ENCODE data around the gene OPCML. TPM values are rescaled to one million over a fixed set of nuclear protein-coding genes. Genes with fewer than 3 reads are reported as not detected.

The OPCML gene
- polyA plus RNA-seq, 1 donor from 2014 or later: 11.6 TPM

GRCh38 chr11:132933703-132934102, 598.6 kb downstream of the OPCML start:
- no peaks in the 10 kb centered on the region for H3F3A ChIP-seq (ENCODE audit: insufficient read depth, low read length, poor library complexity, severe bottlenecking)
- no peaks in the 10 kb centered on the region for H3K79me2 ChIP-seq (replicated peaks; ENCODE audit: insufficient read depth, low read length)
- no peak overlapping the region for H3K27ac ChIP-seq (ENCODE audit: low read length)
- no peaks in the 10 kb centered on the region for H3K36me3 ChIP-seq (ENCODE audit: insufficient read depth, low read length)
- H3K27me3 ChIP-seq (ENCODE audit: insufficient read depth, low read depth, low read length): no peaks in the 10 kb centered on the region
- TF ChIP-seq MXI1 (conservative IDR thresholded peaks at IDR 0.05; ENCODE audit: poor library complexity, severe bottlenecking) (no peak), EP300 (conservative IDR thresholded peaks at IDR 0.05; ENCODE audit: poor library complexity, severe bottlenecking) (no peak), REST (IDR thresholded peaks at IDR 0.05; ENCODE audit: borderline replicate concordance) (no peak), SMC3 (conservative IDR thresholded peaks at IDR 0.05; ENCODE audit: poor library complexity) (no peak), RAD21 (conservative IDR thresholded peaks at IDR 0.05) (no peak)
- TF ChIP-seq, protein P1, sequence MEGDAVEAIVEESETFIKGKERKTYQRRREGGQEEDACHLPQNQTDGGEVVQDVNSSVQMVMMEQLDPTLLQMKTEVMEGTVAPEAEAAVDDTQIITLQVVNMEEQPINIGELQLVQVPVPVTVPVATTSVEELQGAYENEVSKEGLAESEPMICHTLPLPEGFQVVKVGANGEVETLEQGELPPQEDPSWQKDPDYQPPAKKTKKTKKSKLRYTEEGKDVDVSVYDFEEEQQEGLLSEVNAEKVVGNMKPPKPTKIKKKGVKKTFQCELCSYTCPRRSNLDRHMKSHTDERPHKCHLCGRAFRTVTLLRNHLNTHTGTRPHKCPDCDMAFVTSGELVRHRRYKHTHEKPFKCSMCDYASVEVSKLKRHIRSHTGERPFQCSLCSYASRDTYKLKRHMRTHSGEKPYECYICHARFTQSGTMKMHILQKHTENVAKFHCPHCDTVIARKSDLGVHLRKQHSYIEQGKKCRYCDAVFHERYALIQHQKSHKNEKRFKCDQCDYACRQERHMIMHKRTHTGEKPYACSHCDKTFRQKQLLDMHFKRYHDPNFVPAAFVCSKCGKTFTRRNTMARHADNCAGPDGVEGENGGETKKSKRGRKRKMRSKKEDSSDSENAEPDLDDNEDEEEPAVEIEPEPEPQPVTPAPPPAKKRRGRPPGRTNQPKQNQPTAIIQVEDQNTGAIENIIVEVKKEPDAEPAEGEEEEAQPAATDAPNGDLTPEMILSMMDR (IDR thresholded peaks at IDR 0.05; ENCODE audit: poor library complexity, severe bottlenecking): no peak
- no peak overlapping the region for H3K4me2 ChIP-seq (ENCODE audit: low read length)
- H2AFZ ChIP-seq (ENCODE audit: low read depth, low read length): no peak overlapping the region
- no peak overlapping the region for H3K9ac ChIP-seq (ENCODE audit: low read length)
- no peaks in the 10 kb centered on the region for H3K9me2 ChIP-seq (ENCODE audit: insufficient read depth, low read length)
- no peaks in the 10 kb centered on the region for H4K20me1 ChIP-seq (ENCODE audit: insufficient read depth)
- H3K4me3 ChIP-seq (ENCODE audit: low read length): no peak overlapping the region
- no peaks in the 10 kb centered on the region for H3K9me3 ChIP-seq (ENCODE audit: low read length)

DNA sequence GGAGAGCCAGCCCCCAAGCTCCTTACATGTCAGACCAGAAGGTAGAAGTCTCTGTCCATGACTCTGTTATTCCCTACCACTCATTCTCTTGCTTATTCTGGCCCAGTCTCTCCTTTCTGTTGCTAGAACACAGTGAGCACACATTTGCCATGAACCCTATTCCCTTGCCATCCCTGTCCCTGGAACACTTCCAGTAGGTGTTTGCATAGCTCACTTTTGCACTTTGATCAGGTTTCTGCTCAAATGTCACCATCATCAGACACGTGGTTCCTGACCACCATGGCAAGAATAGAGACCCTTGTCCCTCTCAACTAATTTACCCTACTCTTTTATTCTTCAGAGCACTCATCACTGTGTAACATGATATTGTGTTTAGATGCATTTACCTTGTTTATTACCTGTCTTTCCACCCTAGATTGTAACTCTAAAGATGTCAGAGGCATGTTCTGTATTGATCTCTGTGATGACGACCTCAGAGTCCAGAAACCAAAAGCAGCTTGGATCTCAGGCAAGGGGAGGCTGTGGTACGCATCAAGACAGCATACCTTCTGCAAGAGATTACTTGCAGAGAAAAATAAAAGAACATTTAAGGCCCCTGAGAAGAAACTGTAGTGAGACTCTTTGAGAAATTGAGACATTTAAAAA, 606.4 kb downstream of the OPCML start:
- Histone ChIP-seq H3K27ac (ENCODE audit: low read length) (no peak overlapping the region), H3K36me3 (ENCODE audit: insufficient read depth, low read length) (no peaks in the 10 kb centered on the region), H2AFZ (ENCODE audit: low read depth, low read length) (no peak overlapping the region)

More for the DNA sequence above, 606.4 kb downstream of the OPCML start:
- no peaks in the 10 kb centered on the region for H3K9me3 ChIP-seq (ENCODE audit: low read length)
- TF ChIP-seq REST (IDR thresholded peaks at IDR 0.05; ENCODE audit: borderline replicate concordance) (no peak), EZH2 (IDR thresholded peaks at IDR 0.05; ENCODE audit: borderline replicate concordance, insufficient read depth, low read length, poor library complexity, severe bottlenecking) (no peak), EP300 (conservative IDR thresholded peaks at IDR 0.05; ENCODE audit: poor library complexity, severe bottlenecking) (no peak), POLR2AphosphoS5 (IDR thresholded peaks at IDR 0.05) (no peak), SMC3 (conservative IDR thresholded peaks at IDR 0.05; ENCODE audit: poor library complexity) (no peak), RAD21 (conservative IDR thresholded peaks at IDR 0.05) (no peak), TAF1 (IDR thresholded peaks at IDR 0.05; ENCODE audit: low read depth) (no peak), MXI1 (conservative IDR thresholded peaks at IDR 0.05; ENCODE audit: poor library complexity, severe bottlenecking) (no peak)
- TF ChIP-seq, protein P1 (IDR thresholded peaks at IDR 0.05; ENCODE audit: poor library complexity, severe bottlenecking): no peak
- no peaks in the 10 kb centered on the region for H3F3A ChIP-seq (ENCODE audit: insufficient read depth, low read length, poor library complexity, severe bottlenecking)
- H3K27me3 ChIP-seq (ENCODE audit: insufficient read depth, low read depth, low read length): no peaks in the 10 kb centered on the region
- H3K4me2 ChIP-seq (ENCODE audit: low read length): no peak overlapping the region
- H3K9me2 ChIP-seq (ENCODE audit: insufficient read depth, low read length): no peaks in the 10 kb centered on the region
- H3K9ac ChIP-seq (ENCODE audit: low read length): no peak overlapping the region
- H4K20me1 ChIP-seq (ENCODE audit: insufficient read depth): no peaks in the 10 kb centered on the region
- no peak overlapping the region for H3K4me3 ChIP-seq (ENCODE audit: low read length)
- no peaks in the 10 kb centered on the region for H3K79me2 ChIP-seq (replicated peaks; ENCODE audit: insufficient read depth, low read length)
